A549 (cell line): ENCODE results near the gene TOR2A. TPM values are rescaled to one million over a fixed set of nuclear protein-coding genes. Genes with fewer than 3 reads are reported as not detected.

Experiments used
- ATAC-seq, 2 experiments: fragments of 200-7000 bp in 1 of 2; fragments of >200 bp in 1 of 2; cut with Nextera tagmentation in 1 of 2; cut with Tn5 transposase in 1 of 2; 3 replicates each; pipeline versions ENCODE4 v1.8.0 to v1.9.1; 2018 to 2020; ENCODE audit warnings: mild to moderate bottlenecking in 1 of 2, moderate library complexity in 1 of 2
- CTCF ChIA-PET: fragments of 300-600 bp; sonication (Branson Sonifier 250); formaldehyde crosslinking; extraction: SDS; loops from one replicate; lab custom pipeline; 2021; ENCODE audit warnings: antibody characterized with exemption, inconsistent platforms; lab: Yijun Ruan, JAX
- POLR2A ChIA-PET: fragments of 350-600 bp; formaldehyde crosslinking; extraction: SDS; loops from one replicate; lab custom pipeline; 2021; ENCODE audit warnings: antibody characterized with exemption, inconsistent platforms; lab: Yijun Ruan, JAX
- DNase-seq, 2 experiments: peaks; one replicate each; pipeline versions ENCODE4 v3.0.0 to v3.0.0-alpha.2; 2011 to 2016; ENCODE audit warnings: low read depth in 1 of 2, low spot score in 1 of 2
- FAIRE-seq: peaks from 2 replicates; lab custom pipeline; 2011; peaks lifted over from hg19 to GRCh38; lab: Jason Lieb, UNC
- H3K27ac ChIP-seq, 2 experiments: fragments of >200 bp; sonication (Bioruptor Twin); formaldehyde crosslinking; 3 replicates each; pipeline ENCODE4 v1.5.1; 2016 to 2017
- H3K4me1 ChIP-seq: fragments of >200 bp; sonication (Bioruptor Twin); formaldehyde crosslinking; 3 replicates; pipeline ENCODE4 v1.6.1; 2016
- H3K4me2 ChIP-seq: fragments of >200 bp; sonication (Bioruptor Twin); formaldehyde crosslinking; 3 replicates; pipeline ENCODE4 v1.6.1; 2016
- H3K4me3 ChIP-seq: fragments of >200 bp; sonication (Bioruptor Twin); formaldehyde crosslinking; 3 replicates; pipeline ENCODE4 v1.5.1; 2016
- H3K9me3 ChIP-seq: fragments of >200 bp; sonication (Bioruptor Twin); formaldehyde crosslinking; 3 replicates; pipeline ENCODE4 v1.6.1; 2016
- CBX8 ChIP-seq: fragments of 200-600 bp; sonication (generic); IDR thresholded peaks from 2 replicates; pipeline ENCODE4 v1.6.1; 2016
- EHF ChIP-seq: fragments of 250-450 bp; sonication (Bioruptor Pico); IDR thresholded peaks from 2 replicates; pipeline ENCODE4 v1.5.0; 2020; ENCODE audit warnings: mild to moderate bottlenecking
- EP300 ChIP-seq, 2 experiments: fragments of >200 bp; sonication (Bioruptor Twin); formaldehyde crosslinking; IDR thresholded peaks; 2 replicates in 1 of 2; 3 replicates in 1 of 2; pipeline ENCODE4 v1.6.1; 2016 to 2017
- FOSL2 ChIP-seq, 2 experiments: fragments of 450-650 bp in 1 of 2; fragments of >200 bp in 1 of 2; sonication (Bioruptor Twin) in 1 of 2; formaldehyde crosslinking; IDR thresholded peaks; 2 replicates each; pipeline versions ENCODE4 v1.5.0 to v1.6.1; 2016 to 2020; ENCODE audit warnings: mild to moderate bottlenecking in 1 of 2, moderate library complexity in 1 of 2
- HDAC2 ChIP-seq: fragments of 200-600 bp; sonication (generic); IDR thresholded peaks from 2 replicates; pipeline ENCODE4 v1.6.1; 2016
- HEYL ChIP-seq: fragments of 250-450 bp; sonication (Bioruptor Pico); IDR thresholded peaks from 2 replicates; pipeline ENCODE4 v1.8.0; 2021; ENCODE audit warnings: mild to moderate bottlenecking, moderate library complexity
- HOXA7 ChIP-seq: fragments of 250-450 bp; sonication (Bioruptor Pico); IDR thresholded peaks from 2 replicates; pipeline ENCODE4 v1.5.0; 2020; ENCODE audit warnings: mild to moderate bottlenecking, moderate library complexity
- KDM1A ChIP-seq: fragments of 200-600 bp; sonication (generic); IDR thresholded peaks from 2 replicates; pipeline ENCODE4 v1.6.1; 2016; ENCODE audit warnings: low read depth, mild to moderate bottlenecking
- MYC ChIP-seq: IDR thresholded peaks from 2 replicates; pipeline ENCODE4 v1.6.1; 2012; ENCODE audit warnings: mild to moderate bottlenecking, inconsistent platforms, low read length, improper control_type of control experiment, borderline replicate concordance
- NPAS2 ChIP-seq: fragments of 250-450 bp; sonication (Bioruptor Pico); IDR thresholded peaks from 2 replicates; pipeline ENCODE4 v1.8.0; 2022; ENCODE audit warnings: mild to moderate bottlenecking, moderate library complexity, borderline replicate concordance
- RCOR1 ChIP-seq: fragments of 150-350 bp; IDR thresholded peaks from 2 replicates; pipeline ENCODE4 v1.6.1; 2014; ENCODE audit warnings: antibody characterized with exemption, low read length, low read depth
- RFX5 ChIP-seq: fragments of 450-650 bp; IDR thresholded peaks from 2 replicates; pipeline ENCODE4 v1.7.1; 2014; ENCODE audit warnings: antibody characterized with exemption, mild to moderate bottlenecking, moderate library complexity
- RNF2 ChIP-seq: fragments of 200-600 bp; sonication (generic); IDR thresholded peaks from 2 replicates; pipeline ENCODE4 v1.6.1; 2016; ENCODE audit warnings: low read depth, mild to moderate bottlenecking, antibody characterized with exemption, moderate library complexity, borderline replicate concordance
- SMC3 ChIP-seq: fragments of >200 bp; sonication (Bioruptor Twin); formaldehyde crosslinking; IDR thresholded peaks from 3 replicates; pipeline ENCODE4 v1.6.1; 2018; ENCODE audit warnings: inconsistent platforms
- SREBF2 ChIP-seq: fragments of 450-650 bp; IDR thresholded peaks from 2 replicates; pipeline ENCODE4 v1.6.1; 2014; ENCODE audit warnings: mild to moderate bottlenecking, moderate library complexity
- TFCP2L1 ChIP-seq: fragments of 250-450 bp; sonication (Bioruptor Pico); IDR thresholded peaks from 2 replicates; pipeline ENCODE4 v1.5.0; 2021; ENCODE audit warnings: mild to moderate bottlenecking
- ZC3H11A ChIP-seq: fragments of 450-650 bp; IDR thresholded peaks from 2 replicates; pipeline ENCODE4 v1.6.1; 2014; ENCODE audit warnings: antibody characterized with exemption, mild to moderate bottlenecking
- ZSCAN20 ChIP-seq: fragments of 250-450 bp; sonication (Bioruptor Pico); IDR thresholded peaks from 2 replicates; pipeline ENCODE4 v1.8.0; 2022; ENCODE audit warnings: mild to moderate bottlenecking, moderate library complexity
- WGBS: methylation state at CpG from one replicate; pipeline ENCODE4 v1.1.6; 2017; ENCODE audit errors: missing lambda C conversion rate; 5-methylcytosine and 5-hydroxymethylcytosine counted together
- polyA plus RNA-seq, 4 experiments: library from polyadenylated mRNA; depleted of rRNA in 3 of 4; stranded (reverse); fragments of >200 nt; fragmentation: RNase III in 1 of 4; extraction: RNeasy Plus Mini Kit Qiagen cat#74134 plus additional on column Dnase treatment in 1 of 4; gene quantifications; 2 replicates in 3 of 4; 3 replicates in 1 of 4; pipeline ENCODE4 v1.2.3, GENCODE V29; 2011 to 2017
- TF ChIP-seq, protein P1 (sequence below): fragments of 250-450 bp; sonication (Bioruptor Pico); IDR thresholded peaks from 2 replicates; pipeline ENCODE4 v1.5.0; 2021; ENCODE audit warnings: mild to moderate bottlenecking, moderate library complexity, borderline replicate concordance
- TF ChIP-seq, protein P2 (sequence below): IDR thresholded peaks from 2 replicates; pipeline ENCODE4 v1.6.1; 2012
- TF ChIP-seq, protein P3 (sequence below): fragments of 200-600 bp; sonication (generic); IDR thresholded peaks from 2 replicates; pipeline ENCODE4 v1.6.1; 2016; ENCODE audit warnings: antibody characterized with exemption, mild to moderate bottlenecking, moderate library complexity

Gene TOR2A
- polyA plus RNA-seq, 2 of the 4 experiments (the other 2 are of a cell fraction) = 4.9 to 9.6 TPM

DNA sequence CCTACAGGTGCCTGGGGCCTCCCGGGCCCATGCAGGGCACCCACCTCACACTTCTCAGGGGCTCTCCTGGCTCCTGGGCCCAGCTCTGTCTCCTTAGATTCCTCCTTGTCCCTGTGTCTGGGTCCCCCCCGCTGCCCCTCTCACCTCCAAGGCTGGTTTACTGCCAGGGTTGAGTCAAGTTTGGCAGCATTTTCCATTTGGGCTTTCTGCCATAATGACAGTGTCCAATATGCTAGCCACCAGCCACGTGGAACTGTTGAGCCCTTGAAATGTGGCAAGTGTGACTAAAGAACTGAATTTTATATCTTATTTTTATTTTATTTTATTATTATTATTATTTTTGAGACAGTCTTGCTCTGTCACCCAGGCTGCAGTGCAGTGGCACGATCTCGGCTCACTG, 17.3 kb downstream of the TOR2A start:
- FAIRE-seq = no peak

DNA sequence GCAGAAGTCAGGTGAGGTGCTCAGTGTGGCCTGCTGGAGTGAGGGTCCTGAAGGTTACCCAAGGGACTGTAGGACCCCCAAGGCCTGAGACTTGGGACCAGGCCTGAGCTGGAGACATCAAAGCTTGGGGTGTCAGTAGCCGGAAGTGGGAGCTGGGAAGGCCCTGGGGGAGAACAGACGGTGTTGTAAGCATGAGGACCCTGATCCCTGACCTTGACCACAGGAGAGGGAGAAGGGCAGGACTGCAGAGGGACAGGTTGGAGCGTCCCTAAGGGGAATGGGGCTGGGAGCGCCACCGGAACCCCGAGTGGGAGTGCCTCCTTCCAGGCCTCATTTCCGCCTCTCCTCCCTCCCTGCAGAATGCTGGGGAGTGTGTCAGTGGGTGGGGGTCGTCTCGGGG, 18.7 kb downstream of the TOR2A start:
- H3K27ac ChIP-seq = peak overlapping the region; percentile 73 to 79; a peak in 4 of 6 replicates
- CTCF ChIA-PET = interaction anchor here (1.0 to 7.4 kb wide), 6 partner anchors 10 to 153 kb away, joined by 3 to 63 read pairs (median 4); partner anchors contain the start of genes CFAP157 and TOR2A
- POLR2A ChIA-PET = interaction anchor here (1.0 to 2.0 kb wide), 3 partner anchors 13 to 105 kb away, joined by 4 to 6 read pairs (median 6); partner anchors contain the start of genes STXBP1 and TOR2A

More for the DNA sequence above, 17.3 kb downstream of the TOR2A start:
- ATAC-seq (no peak), DNase-seq (no peak)
- POLR2A ChIA-PET = no interaction called here
- Histone ChIP-seq H3K4me2 (no peak overlapping the region), H3K27ac (no peak overlapping the region), H3K4me3 (no peak overlapping the region), H3K4me1 (peaks cover 36% of the 10 kb centered on the region), H3K9me3 (no peaks in the 10 kb centered on the region)
- no peak for TF ChIP-seq CBX8
- no peak for TF ChIP-seq RCOR1
- no peak for TF ChIP-seq SREBF2
- WGBS = 75% methylated on average over 5 of the region's 5 CpGs
- CTCF ChIA-PET = interaction anchor here (1.0 to 7.4 kb wide), 3 partner anchors 17 to 152 kb away, joined by 3 to 63 read pairs (median 3); partner anchors contain the start of gene TOR2A

DNA sequence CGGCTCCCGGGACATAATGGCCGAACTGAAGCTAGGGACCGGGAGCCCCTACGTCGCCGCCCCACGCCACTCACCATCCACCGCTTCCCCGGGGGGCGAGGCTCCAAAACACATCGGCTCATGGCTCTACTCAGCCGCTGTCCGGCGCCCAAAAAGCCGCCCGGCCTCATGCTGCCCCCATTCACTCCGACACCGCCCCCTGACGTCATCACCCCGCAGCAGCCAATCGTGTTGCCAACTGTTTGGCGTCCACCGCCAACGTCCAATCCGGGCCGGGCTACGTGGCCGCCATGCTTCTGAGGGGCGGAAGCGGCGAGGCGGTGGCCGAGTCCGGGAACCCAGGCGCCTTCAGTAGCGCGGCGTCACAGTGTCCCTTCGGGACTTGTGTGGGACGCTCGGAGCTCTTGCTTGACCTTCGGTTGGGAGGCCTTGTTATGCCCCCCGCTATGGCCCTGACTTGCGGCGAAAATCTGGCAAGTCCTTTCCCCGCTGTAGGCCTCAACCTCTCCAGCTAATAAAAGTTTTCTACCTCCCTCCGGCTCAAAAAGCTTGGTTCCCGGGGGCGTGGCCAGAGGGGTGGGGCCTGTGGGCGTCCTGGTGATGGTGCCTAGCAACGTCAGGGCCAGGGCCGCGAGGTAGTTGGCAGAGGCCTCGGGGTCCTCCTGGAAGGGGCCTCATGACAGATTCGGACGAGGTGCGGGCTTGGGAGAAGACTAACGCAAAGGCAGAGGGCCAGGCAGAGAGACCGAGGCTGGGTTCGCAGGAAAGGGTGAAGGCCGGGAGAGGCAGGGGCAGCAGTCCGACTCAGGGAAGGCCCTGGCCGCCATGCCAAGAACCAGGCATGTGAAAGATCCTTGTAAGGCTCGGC, 19.4 kb downstream of the TOR2A start, which contains the start of the genes PTRH1 and TTC16:
PTRH1 (minus strand) TSS at position 194 of the 868 bp plus-strand sequence; CDS start at position 170, 24 bp downstream.
TTC16 (plus strand) TSS at position 610 of the 868 bp plus-strand sequence; CDS start at position 677, 67 bp downstream.
- FAIRE-seq (no peak), DNase-seq (peak; percentile 96 to 97), ATAC-seq (peak; percentile 92 to 95)
- Histone ChIP-seq H3K4me3 (peak within 1 kb of the TSS; percentile 68), H3K9me3 (no peaks in the 10 kb centered on the region), H3K27ac (peak within 1 kb of the TSS; percentile 73 to 79), H3K4me2 (peak within 1 kb of the TSS; percentile 94), H3K4me1 (peaks cover 18% of the 10 kb centered on the region)
- CTCF ChIA-PET = interaction anchor here (0.7 to 7.4 kb wide), 7 partner anchors 10 to 206 kb away, joined by 3 to 63 read pairs (median 4); partner anchors contain the start of genes CFAP157 and TOR2A
- whole genome bisulfite sequencing = 7% methylated on average over 43 of the region's 65 CpGs
- POLR2A ChIA-PET = interaction anchor here (0.8 to 2.0 kb wide), 4 partner anchors 12 to 104 kb away, joined by 3 to 6 read pairs (median 5); partner anchors contain the start of genes STXBP1 and TOR2A
- TF ChIP-seq RNF2 (no peak), ZSCAN20 (CRISPR knock-in tag) (no peak), RCOR1 (no peak), HEYL (no peak), FOSL2 (IDR thresholded peaks at IDR 0.05) (no peak), FOSL2 (CRISPR knock-in tag; IDR thresholded peaks at IDR 0.05) (peak; percentile 46; the same call in 1 of the 2 replicates), MYC (no peak), EHF (CRISPR knock-in tag) (no peak), SMC3 (no peak), HOXA7 (no peak), TFCP2L1 (CRISPR knock-in tag) (no peak), RFX5 (peak; percentile 77; the same call in 1 of the 2 replicates)
- TF ChIP-seq, protein P1, sequence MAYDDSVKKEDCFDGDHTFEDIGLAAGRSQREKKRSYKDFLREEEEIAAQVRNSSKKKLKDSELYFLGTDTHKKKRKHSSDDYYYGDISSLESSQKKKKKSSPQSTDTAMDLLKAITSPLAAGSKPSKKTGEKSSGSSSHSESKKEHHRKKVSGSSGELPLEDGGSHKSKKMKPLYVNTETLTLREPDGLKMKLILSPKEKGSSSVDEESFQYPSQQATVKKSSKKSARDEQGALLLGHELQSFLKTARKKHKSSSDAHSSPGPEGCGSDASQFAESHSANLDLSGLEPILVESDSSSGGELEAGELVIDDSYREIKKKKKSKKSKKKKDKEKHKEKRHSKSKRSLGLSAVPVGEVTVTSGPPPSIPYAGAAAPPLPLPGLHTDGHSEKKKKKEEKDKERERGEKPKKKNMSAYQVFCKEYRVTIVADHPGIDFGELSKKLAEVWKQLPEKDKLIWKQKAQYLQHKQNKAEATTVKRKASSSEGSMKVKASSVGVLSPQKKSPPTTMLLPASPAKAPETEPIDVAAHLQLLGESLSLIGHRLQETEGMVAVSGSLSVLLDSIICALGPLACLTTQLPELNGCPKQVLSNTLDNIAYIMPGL (CRISPR knock-in tag) = no peak
- TF ChIP-seq, protein P2, sequence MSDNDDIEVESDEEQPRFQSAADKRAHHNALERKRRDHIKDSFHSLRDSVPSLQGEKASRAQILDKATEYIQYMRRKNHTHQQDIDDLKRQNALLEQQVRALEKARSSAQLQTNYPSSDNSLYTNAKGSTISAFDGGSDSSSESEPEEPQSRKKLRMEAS = peak; percentile 70

More for the DNA sequence above, 18.7 kb downstream of the TOR2A start:
- ATAC-seq (no peak), DNase-seq (no peak), FAIRE-seq (no peak)
- peak overlapping the region; percentile 94 for H3K4me2 ChIP-seq
- H3K4me3 ChIP-seq = peak overlapping the region; percentile 68
- 64% methylated on average over 9 of the region's 9 CpGs for WGBS
- no peaks in the 10 kb centered on the region for H3K9me3 ChIP-seq
- TF ChIP-seq EP300 (IDR thresholded peaks at IDR 0.05) (no peak), TFCP2L1 (CRISPR knock-in tag) (no peak), EHF (CRISPR knock-in tag) (no peak), KDM1A (no peak), HDAC2 (no peak), ZC3H11A (no peak), NPAS2 (CRISPR knock-in tag) (no peak)
- TF ChIP-seq, protein P3, sequence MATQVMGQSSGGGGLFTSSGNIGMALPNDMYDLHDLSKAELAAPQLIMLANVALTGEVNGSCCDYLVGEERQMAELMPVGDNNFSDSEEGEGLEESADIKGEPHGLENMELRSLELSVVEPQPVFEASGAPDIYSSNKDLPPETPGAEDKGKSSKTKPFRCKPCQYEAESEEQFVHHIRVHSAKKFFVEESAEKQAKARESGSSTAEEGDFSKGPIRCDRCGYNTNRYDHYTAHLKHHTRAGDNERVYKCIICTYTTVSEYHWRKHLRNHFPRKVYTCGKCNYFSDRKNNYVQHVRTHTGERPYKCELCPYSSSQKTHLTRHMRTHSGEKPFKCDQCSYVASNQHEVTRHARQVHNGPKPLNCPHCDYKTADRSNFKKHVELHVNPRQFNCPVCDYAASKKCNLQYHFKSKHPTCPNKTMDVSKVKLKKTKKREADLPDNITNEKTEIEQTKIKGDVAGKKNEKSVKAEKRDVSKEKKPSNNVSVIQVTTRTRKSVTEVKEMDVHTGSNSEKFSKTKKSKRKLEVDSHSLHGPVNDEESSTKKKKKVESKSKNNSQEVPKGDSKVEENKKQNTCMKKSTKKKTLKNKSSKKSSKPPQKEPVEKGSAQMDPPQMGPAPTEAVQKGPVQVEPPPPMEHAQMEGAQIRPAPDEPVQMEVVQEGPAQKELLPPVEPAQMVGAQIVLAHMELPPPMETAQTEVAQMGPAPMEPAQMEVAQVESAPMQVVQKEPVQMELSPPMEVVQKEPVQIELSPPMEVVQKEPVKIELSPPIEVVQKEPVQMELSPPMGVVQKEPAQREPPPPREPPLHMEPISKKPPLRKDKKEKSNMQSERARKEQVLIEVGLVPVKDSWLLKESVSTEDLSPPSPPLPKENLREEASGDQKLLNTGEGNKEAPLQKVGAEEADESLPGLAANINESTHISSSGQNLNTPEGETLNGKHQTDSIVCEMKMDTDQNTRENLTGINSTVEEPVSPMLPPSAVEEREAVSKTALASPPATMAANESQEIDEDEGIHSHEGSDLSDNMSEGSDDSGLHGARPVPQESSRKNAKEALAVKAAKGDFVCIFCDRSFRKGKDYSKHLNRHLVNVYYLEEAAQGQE = no peak
- TF ChIP-seq, protein P1 (CRISPR knock-in tag) = no peak
- peaks cover 25% of the 10 kb centered on the region for H3K4me1 ChIP-seq
